ENCODE measurements around the gene RAD51B. TPM values are rescaled to one million over a fixed set of nuclear protein-coding genes. Genes with fewer than 3 reads are reported as not detected.
"Not testable (repeated sequence)": the region's sequence is repeated elsewhere in the genome, so short reads cannot be mapped to it uniquely, and the experiment has no call there.

RAD51B gene
- total RNA-seq, 1 donor from 2014 or later: 25.1 TPM

DNA sequence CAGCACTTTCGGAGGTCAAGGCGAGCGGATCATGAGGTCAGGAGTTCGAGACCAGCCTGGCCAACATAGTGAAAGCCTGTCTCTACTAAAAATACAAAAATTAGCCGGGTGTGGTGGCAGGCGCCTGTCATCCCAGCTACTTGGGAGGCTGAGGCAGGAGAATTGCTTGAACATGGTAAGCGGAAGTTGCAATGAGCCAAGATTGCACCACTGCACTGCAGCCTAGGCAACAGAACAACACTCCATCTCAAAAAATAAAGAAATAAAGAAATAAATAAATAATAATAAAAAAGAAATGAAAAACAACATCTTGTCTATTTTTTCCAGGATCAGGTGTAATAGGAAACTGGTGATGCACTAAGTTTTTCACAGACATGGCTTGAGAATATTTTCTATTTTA lies 168.6 kb downstream of the RAD51B start:
- DNase-seq (ENCODE audit: low spot score); intact Hi-C loops (cut with micrococcal nuclease); H3K36me3 Mint-ChIP-seq (ENCODE audit: low read depth); H3K4me1 Mint-ChIP-seq (ENCODE audit: low read depth); H3K27me3 Mint-ChIP-seq (ENCODE audit: low read depth); H3K27ac Mint-ChIP-seq; H3K4me3 Mint-ChIP-seq (ENCODE audit: low read depth); H3K9me3 Mint-ChIP-seq: not testable (repeated sequence)

DNA sequence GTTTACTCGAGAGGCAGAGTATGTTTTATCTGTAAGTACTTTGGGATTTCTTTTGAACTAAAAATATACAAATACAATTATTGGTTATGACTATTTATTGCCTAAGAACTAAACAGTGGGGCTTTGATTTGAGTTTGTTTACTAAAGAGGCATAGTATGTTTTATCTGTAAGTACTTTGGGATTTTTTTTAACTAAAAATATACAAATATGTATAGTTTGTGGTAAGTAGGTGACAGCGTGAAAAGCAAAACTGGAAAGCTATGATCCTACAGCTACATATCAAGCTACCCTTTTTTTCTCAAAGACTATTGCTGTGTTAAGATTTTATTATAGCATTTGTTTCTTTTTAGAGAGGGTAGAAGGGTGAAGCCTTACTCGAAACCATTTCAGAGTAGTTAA lies 171.0 kb downstream of the RAD51B start:
- H3K36me3 Mint-ChIP-seq (ENCODE audit: low read depth): no peaks in the 10 kb centered on the region

GRCh38 chr14:67994531-67994930 lies 175.0 kb downstream of the RAD51B start:
- intact Hi-C loops (cut with micrococcal nuclease): no loop called here
- Mint-ChIP-seq H3K4me1 (ENCODE audit: low read depth) (no peaks in the 10 kb centered on the region), H3K4me3 (ENCODE audit: low read depth) (no peak overlapping the region), H3K27me3 (ENCODE audit: low read depth) (peaks cover 5% of the 10 kb centered on the region), H3K36me3 (ENCODE audit: low read depth) (no peaks in the 10 kb centered on the region), H3K9me3 (no peaks in the 10 kb centered on the region), H3K27ac (no peak overlapping the region)
- no peak for DNase-seq (ENCODE audit: low spot score)

More for the DNA sequence above, 171.0 kb downstream of the RAD51B start:
- no peak for DNase-seq (ENCODE audit: low spot score)
- intact Hi-C loops (cut with micrococcal nuclease): no loop called here
- no peaks in the 10 kb centered on the region for H3K27me3 Mint-ChIP-seq (ENCODE audit: low read depth)
- H3K9me3 Mint-ChIP-seq: no peaks in the 10 kb centered on the region
- H3K4me3 Mint-ChIP-seq (ENCODE audit: low read depth): no peak overlapping the region
- H3K4me1 Mint-ChIP-seq (ENCODE audit: low read depth): no peaks in the 10 kb centered on the region
- H3K27ac Mint-ChIP-seq: no peak overlapping the region

DNA sequence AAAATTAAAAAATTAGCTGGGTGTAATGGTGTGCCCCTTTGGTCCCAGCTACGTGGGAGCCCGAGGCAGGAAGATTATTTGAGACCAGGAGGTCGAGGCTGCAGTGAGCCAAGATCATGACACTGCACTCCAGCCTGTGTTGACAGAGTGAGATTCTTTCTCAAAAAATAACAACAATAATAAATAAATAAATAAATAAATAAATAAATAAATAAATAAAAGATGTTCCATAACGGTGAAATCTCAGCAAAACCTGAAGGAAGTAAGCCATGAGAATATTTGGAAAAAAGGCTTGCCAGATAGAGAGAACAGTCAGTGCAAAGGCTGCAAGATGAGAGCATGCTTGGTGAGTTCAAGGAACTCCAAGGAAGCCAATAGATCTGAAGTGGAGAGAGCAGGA lies 176.7 kb downstream of the RAD51B start:
- no peaks in the 10 kb centered on the region for H3K9me3 Mint-ChIP-seq
- H3K4me1 Mint-ChIP-seq (ENCODE audit: low read depth): no peaks in the 10 kb centered on the region
- no peak overlapping the region for H3K4me3 Mint-ChIP-seq (ENCODE audit: low read depth)
- H3K36me3 Mint-ChIP-seq (ENCODE audit: low read depth): no peaks in the 10 kb centered on the region
- intact Hi-C loops (cut with micrococcal nuclease): no loop called here
- peaks cover 5% of the 10 kb centered on the region for H3K27me3 Mint-ChIP-seq (ENCODE audit: low read depth)
- no peak overlapping the region for H3K27ac Mint-ChIP-seq
- DNase-seq (ENCODE audit: low spot score): no peak

DNA sequence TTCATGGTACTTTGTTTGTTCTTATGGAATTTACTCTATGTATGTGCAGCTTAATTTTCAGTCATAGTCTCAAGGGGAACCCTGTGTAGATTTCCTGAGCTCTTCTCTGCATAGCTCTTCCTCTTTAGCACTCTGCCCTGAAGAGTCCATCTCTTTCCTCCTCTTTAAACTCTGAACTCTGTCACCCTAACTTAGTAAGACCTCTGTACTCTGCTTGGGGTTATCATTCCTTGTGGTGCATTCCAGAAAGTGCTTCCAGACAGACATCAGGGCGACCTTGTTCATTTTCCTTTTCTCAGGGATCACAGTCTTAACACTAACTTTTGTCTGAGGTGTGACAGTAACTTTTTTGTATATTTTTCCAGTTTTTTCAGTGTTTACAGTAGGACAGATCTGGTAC lies 179.3 kb downstream of the RAD51B start:
- Mint-ChIP-seq H3K4me3 (ENCODE audit: low read depth) (no peak overlapping the region), H3K36me3 (ENCODE audit: low read depth) (no peaks in the 10 kb centered on the region), H3K27me3 (ENCODE audit: low read depth) (peaks cover 5% of the 10 kb centered on the region), H3K4me1 (ENCODE audit: low read depth) (no peaks in the 10 kb centered on the region), H3K27ac (no peak overlapping the region), H3K9me3 (no peaks in the 10 kb centered on the region)
- no peak for DNase-seq (ENCODE audit: low spot score)
- intact Hi-C loops (cut with micrococcal nuclease): no loop called here

DNA sequence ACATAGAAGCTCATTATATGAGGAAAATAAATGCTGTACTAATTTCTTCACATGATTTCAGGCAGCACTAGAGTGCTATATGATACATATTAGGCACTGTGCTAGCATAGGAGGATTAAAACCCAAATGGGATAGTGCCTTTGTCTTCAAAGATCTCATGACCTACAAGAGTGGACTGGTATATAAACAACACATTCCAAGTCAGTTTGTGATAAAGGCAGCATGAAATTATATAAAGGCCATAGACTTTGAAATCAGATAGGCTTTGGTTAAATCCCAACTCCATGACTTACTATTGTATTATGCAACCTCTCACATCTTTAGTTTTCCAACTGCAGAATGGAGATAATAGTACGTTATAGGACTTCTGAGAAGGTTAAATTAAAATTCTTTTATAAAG lies 179.7 kb downstream of the RAD51B start:
- no peaks in the 10 kb centered on the region for H3K4me1 Mint-ChIP-seq (ENCODE audit: low read depth)
- H3K27ac Mint-ChIP-seq: no peak overlapping the region
- DNase-seq (ENCODE audit: low spot score): no peak
- H3K27me3 Mint-ChIP-seq (ENCODE audit: low read depth): peaks cover 5% of the 10 kb centered on the region
- no peaks in the 10 kb centered on the region for H3K9me3 Mint-ChIP-seq
- intact Hi-C loops (cut with micrococcal nuclease): no loop called here
- H3K4me3 Mint-ChIP-seq (ENCODE audit: low read depth): no peak overlapping the region
- H3K36me3 Mint-ChIP-seq (ENCODE audit: low read depth): no peaks in the 10 kb centered on the region

DNA sequence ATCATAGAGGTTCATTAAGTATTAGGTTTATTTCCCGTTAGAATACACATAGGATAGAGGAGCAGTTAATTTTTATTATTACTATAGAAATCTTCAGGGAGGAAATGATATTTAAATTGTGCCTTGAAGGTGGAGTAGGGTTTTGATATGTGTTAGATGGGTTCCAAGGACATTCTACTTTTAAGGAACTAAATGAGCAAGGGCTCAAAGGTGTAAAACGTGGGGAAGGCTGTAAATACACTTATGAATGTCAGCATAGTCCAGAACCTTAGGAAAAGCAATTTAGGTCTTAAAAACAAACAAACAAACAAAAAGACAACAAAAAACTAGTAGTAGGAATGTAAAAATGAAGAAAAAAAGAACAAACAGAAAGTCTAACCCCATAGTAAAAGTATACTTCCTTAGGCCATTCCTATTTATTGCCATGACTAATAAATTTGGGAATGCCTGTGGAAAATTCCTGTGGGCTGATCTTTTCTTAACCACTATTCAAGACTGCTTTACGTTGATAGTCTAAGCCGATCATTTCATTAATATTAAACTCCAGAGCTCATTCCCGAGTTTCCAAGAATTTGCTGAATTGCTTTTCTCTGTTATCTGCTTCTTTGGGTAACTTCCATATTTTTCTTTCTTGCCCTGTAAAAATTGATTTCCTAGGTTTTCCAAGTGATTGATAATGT lies 180.3 kb downstream of the RAD51B start:
- no peaks in the 10 kb centered on the region for H3K9me3 Mint-ChIP-seq
- no peaks in the 10 kb centered on the region for H3K4me1 Mint-ChIP-seq (ENCODE audit: low read depth)
- no peak overlapping the region for H3K4me3 Mint-ChIP-seq (ENCODE audit: low read depth)
- H3K27me3 Mint-ChIP-seq (ENCODE audit: low read depth): peaks cover 5% of the 10 kb centered on the region
- H3K27ac Mint-ChIP-seq: no peak overlapping the region
- intact Hi-C loops (cut with micrococcal nuclease): no loop called here
- DNase-seq (ENCODE audit: low spot score): no peak
- H3K36me3 Mint-ChIP-seq (ENCODE audit: low read depth): no peaks in the 10 kb centered on the region

- Mint-ChIP-seq H3K4me3 (ENCODE audit: low read depth) (no peak overlapping the region), H3K4me1 (ENCODE audit: low read depth) (no peaks in the 10 kb centered on the region), H3K9me3 (no peaks in the 10 kb centered on the region), H3K27ac (no peak overlapping the region), H3K27me3 (ENCODE audit: low read depth) (peaks cover 5% of the 10 kb centered on the region), H3K36me3 (ENCODE audit: low read depth) (no peaks in the 10 kb centered on the region)
- no peak for DNase-seq (ENCODE audit: low spot score)
- intact Hi-C loops (cut with micrococcal nuclease): no loop called here
Measured at GRCh38 chr14:68000511-68000910, 180.9 kb downstream of the RAD51B start.

GRCh38 chr14:68008491-68008890 lies 188.9 kb downstream of the RAD51B start:
- Mint-ChIP-seq H3K27me3 (ENCODE audit: low read depth) (no peaks in the 10 kb centered on the region), H3K36me3 (ENCODE audit: low read depth) (no peaks in the 10 kb centered on the region), H3K4me3 (ENCODE audit: low read depth) (no peak overlapping the region), H3K9me3 (no peaks in the 10 kb centered on the region), H3K27ac (no peak overlapping the region), H3K4me1 (ENCODE audit: low read depth) (no peaks in the 10 kb centered on the region)
- intact Hi-C loops (cut with micrococcal nuclease): no loop called here
- no peak for DNase-seq (ENCODE audit: low spot score)

DNA sequence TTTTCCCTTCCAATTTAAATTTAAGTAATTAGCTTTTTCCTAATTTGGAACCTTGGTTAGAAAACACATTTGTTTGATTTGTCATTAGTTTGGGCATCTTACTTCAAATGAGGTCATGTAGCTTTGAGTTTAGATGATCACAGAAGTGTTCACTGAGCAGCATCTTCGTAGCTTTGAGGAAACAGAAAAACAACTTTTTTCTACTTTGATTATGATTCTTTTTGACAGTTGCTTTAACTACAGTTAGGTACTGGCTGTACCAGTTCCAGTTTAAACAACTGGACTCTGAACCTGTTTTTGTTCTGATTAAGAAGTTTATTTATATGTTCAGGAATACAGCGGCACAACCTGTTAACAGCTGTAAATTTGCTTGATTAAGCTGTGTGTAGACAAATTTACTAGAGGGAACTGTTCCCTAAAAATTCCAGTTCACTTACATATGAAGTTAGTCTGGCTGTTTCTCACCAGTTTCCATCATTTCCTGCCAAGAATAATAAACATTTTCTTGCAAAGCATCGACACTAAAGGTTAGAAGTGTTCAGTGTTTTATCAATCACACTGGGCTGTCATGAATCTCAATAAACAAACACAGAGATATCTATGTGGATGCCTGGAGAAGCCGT lies 191.9 kb downstream of the RAD51B start:
- intact Hi-C loops (cut with micrococcal nuclease): no loop called here
- Mint-ChIP-seq H3K27me3 (ENCODE audit: low read depth) (no peaks in the 10 kb centered on the region), H3K9me3 (no peaks in the 10 kb centered on the region), H3K36me3 (ENCODE audit: low read depth) (no peaks in the 10 kb centered on the region), H3K4me3 (ENCODE audit: low read depth) (no peak overlapping the region), H3K27ac (no peak overlapping the region), H3K4me1 (ENCODE audit: low read depth) (no peaks in the 10 kb centered on the region)
- no peak for DNase-seq (ENCODE audit: low spot score)

GRCh38 chr14:68012871-68013270 lies 193.3 kb downstream of the RAD51B start:
- Mint-ChIP-seq H3K4me1 (ENCODE audit: low read depth) (no peaks in the 10 kb centered on the region), H3K27ac (no peak overlapping the region), H3K36me3 (ENCODE audit: low read depth) (no peaks in the 10 kb centered on the region), H3K9me3 (no peaks in the 10 kb centered on the region), H3K27me3 (ENCODE audit: low read depth) (no peaks in the 10 kb centered on the region), H3K4me3 (ENCODE audit: low read depth) (no peak overlapping the region)
- no peak for DNase-seq (ENCODE audit: low spot score)
- intact Hi-C loops (cut with micrococcal nuclease): no loop called here

GRCh38 chr14:68013326-68013725 lies 193.7 kb downstream of the RAD51B start:
- no peaks in the 10 kb centered on the region for H3K27me3 Mint-ChIP-seq (ENCODE audit: low read depth)
- no peaks in the 10 kb centered on the region for H3K4me1 Mint-ChIP-seq (ENCODE audit: low read depth)
- no peak overlapping the region for H3K4me3 Mint-ChIP-seq (ENCODE audit: low read depth)
- no peak overlapping the region for H3K27ac Mint-ChIP-seq
- no peaks in the 10 kb centered on the region for H3K36me3 Mint-ChIP-seq (ENCODE audit: low read depth)
- no peaks in the 10 kb centered on the region for H3K9me3 Mint-ChIP-seq
- intact Hi-C loops (cut with micrococcal nuclease): no loop called here
- DNase-seq (ENCODE audit: low spot score): no peak

DNA sequence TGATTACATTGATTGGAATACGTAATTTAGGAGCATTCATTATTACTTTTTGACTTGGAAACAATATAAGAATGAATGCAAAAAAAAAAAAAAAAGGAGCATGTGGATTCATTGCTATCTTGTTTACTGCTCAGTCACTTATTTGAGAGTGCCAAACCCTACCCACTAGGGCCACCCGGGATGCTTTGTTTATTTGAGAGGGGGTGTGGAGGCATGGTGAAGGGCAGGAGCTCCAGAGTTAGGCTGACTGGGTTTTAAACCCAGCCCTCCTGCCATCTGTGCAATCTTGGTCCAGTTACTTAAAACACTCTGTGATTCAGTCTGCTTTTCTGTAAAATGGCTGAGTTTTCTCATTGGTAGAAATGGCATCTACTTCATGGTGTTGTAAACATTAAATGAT lies 195.2 kb downstream of the RAD51B start:
- Mint-ChIP-seq H3K4me3 (ENCODE audit: low read depth) (no peak overlapping the region), H3K27me3 (ENCODE audit: low read depth) (no peaks in the 10 kb centered on the region), H3K36me3 (ENCODE audit: low read depth) (no peaks in the 10 kb centered on the region), H3K4me1 (ENCODE audit: low read depth) (no peaks in the 10 kb centered on the region), H3K27ac (no peak overlapping the region), H3K9me3 (no peaks in the 10 kb centered on the region)
- intact Hi-C loops (cut with micrococcal nuclease): no loop called here
- no peak for DNase-seq (ENCODE audit: low spot score)

All from activated T-helper 2 cell treated with anti-CD3 and anti-CD28 coated beads, Interferon-gamma antibody, Interleukin-2, Interleukin-4, amounts not matched to agents 10 μg/mL and 5 μg/mL and 100 μg/mL, durations not matched to agents 14 hours and 24 hours and 36 hours (primary cell).